CD4-positive, alpha-beta T cell treated with Interleukin-2 at 100 ng/mL for 4 hours (primary cell): ENCODE measurements around the gene KLF9.

Source experiments
- DNase-seq: peaks from one replicate; pipeline ENCODE4 v3.0.0-alpha.2; 2020; ENCODE audit warnings: low spot score

KLF9 gene

DNA sequence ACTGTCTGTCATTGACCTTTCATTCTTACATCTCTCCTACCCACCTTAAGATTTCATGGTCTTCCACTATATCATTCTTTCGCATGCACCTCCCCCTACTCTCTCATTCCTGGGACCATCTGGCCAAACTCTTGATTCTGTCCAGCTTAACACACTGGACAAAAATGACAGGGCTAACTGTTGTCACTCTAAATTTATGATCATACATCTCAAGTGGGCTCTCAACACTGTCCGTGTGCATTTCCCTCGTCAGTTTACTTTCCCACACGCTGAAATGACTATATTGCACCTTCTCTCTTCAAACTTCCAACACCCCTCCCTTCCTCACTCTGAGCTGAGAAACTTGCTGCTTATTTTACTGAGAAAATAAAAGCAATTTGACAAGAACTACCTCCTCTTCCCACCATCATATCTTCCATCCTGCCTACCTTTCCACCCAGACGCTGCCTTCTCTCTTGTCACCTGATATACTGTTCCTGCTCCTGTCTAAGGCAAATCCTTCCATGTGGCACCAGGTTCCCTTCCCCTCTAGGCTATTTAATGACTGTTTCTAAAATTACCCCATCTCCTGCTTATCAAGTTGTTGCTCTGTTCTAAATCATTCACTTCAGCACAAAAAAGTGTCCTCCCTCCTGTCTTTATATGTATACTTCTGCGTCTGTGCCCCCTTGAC, 8.1 kb upstream of the KLF9 start:
- no peak for DNase-seq

DNA sequence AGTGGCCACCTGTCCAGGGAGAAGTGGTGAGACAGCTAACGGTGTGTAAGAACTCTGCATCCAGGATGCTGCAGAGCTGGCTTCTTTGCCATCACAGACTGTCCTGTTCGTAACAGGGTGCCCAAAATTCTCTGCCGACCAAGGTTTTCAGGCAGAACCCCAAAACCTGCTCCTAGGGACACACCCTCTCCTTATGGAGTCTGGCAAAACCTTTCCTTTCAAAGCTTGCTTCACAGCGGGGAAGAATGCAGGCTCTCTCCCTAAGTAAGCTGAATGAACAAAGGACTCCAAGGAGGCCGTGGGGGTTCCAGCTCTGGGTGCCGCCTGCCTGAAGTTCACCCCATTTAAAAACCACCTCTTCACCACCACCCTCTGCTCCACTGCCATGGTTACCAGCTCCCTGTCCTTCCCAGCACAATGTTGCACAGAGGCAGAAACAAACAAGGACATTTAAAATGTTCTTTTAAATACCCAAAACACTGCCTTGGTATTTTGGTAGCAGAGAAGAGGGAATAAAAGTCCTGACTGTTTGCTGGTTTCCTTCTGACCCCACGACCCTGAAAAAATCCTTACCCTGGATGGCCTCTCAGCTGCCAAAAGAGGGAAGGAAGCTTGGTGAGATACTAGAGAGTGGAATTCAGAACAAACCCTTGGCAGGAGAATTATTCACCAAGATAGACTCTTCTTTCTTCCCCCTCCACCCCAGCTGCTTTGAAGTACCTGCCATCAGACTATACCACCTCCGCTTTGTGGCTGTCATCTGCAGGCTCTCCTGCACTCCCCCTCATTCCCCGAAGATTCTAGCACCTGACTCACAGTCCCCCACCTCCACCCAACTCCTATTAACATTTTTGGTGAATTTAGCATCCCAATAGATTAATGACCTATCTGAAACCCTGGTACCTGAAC, 7.1 kb upstream of the KLF9 start:
- peak; percentile 56 for DNase-seq

- DNase-seq: peak; percentile 51
Measured at GRCh38 chr9:70420441-70421271, 6.2 kb upstream of the KLF9 start.

GRCh38 chr9:70419556-70420440, 5.3 kb upstream of the KLF9 start:
- DNase-seq: peak; percentile 89

DNA sequence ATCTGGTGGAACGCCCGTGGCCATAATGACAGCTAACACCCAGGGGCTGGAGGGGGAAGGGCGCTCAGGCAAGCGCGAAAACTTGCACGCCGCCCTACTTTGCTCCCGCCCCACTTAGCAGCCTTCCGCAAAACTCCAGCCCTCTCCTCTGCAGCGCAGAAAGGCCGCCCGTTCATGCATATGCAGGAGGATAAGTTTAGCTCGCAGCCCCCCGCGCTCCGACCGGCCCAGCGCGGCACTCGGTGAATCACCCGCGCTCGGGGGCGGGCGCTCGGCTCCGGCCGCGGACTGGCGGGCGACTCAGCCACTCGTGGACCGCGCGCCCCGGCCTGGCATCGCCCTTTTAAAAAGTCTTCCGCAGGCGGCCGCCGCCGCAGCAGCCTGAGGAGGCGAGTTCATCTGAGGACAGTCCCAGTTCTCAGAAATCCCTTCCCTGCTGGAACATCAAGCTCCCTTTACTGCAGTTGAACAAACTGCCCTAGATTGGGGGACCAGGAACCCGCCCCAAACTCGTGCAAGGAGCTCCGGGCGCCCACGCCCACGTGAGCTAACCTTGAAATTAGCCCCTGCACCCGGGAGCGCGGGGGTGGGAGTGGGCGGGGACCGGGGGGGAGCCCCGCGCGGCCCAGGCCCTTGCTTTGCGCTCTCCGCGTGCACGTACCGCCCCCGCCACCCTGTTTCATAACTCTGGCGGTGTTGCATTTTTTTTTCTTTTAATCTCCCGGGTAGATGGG, 4.5 kb upstream of the KLF9 start:
- DNase-seq: peak; percentile 85

- no peak for DNase-seq
Measured at GRCh38 chr9:70415476-70415875, 1.0 kb upstream of the KLF9 start.

GRCh38 chr9:70415041-70415440, 584 bp upstream of the KLF9 start:
- DNase-seq: no peak

- DNase-seq: no peak
Measured at GRCh38 chr9:70413464-70413798, 1.0 kb downstream of the KLF9 start.

- DNase-seq: no peak
Measured at GRCh38 chr9:70412832-70413463, 1.5 kb downstream of the KLF9 start.

GRCh38 chr9:70411930-70412831, 2.3 kb downstream of the KLF9 start:
- peak; percentile 54 for DNase-seq

- peak; percentile 51 for DNase-seq
Measured at GRCh38 chr9:70411121-70411929, 3.1 kb downstream of the KLF9 start.

- no peak for DNase-seq
Measured at GRCh38 chr9:70410368-70410767, 4.1 kb downstream of the KLF9 start.

GRCh38 chr9:70409800-70410199, 4.7 kb downstream of the KLF9 start:
- no peak for DNase-seq

GRCh38 chr9:70409280-70409679, 5.2 kb downstream of the KLF9 start:
- DNase-seq: no peak

- DNase-seq: no peak
Measured at GRCh38 chr9:70408393-70409040, 5.9 kb downstream of the KLF9 start.

- DNase-seq: no peak
Measured at GRCh38 chr9:70407081-70407503, 7.4 kb downstream of the KLF9 start.

- peak; percentile 42 for DNase-seq
Measured at GRCh38 chr9:70406434-70406862, 8.0 kb downstream of the KLF9 start.
